HG02588 (cell line): ENCODE results near the gene EPHB2.

Experiments used
- ATAC-seq: cut with Tn5 transposase; IDR thresholded peaks from one replicate; pipeline ENCODE4 v1.9.1; 2021; ENCODE audit warnings: mild to moderate bottlenecking, moderate library complexity; ENCODE audit not compliant: unreplicated experiment

EPHB2 gene

GRCh38 chr1:22907528-22907927 is 196.9 kb downstream of the EPHB2 start:
- ATAC-seq: no peak

- ATAC-seq: no peak
Observed at GRCh38 chr1:22908880-22909426, 198.3 kb downstream of the EPHB2 start.

DNA sequence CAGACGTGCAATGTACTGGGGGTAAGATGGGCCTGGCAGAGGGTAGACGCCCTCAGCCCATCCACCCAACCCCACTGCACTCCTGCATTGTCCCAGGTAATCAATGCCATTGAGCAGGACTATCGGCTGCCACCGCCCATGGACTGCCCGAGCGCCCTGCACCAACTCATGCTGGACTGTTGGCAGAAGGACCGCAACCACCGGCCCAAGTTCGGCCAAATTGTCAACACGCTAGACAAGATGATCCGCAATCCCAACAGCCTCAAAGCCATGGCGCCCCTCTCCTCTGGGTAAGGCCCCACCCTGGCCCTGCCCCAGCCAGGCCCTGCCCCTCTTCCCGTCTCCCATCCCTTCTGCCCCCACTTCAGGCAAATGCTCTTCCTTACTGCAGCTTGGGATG is 199.6 kb downstream of the EPHB2 start:
- no peak for ATAC-seq

GRCh38 chr1:22910986-22911651 is 200.5 kb downstream of the EPHB2 start:
- ATAC-seq: no peak

- ATAC-seq: no peak
Observed at GRCh38 chr1:22912311-22912710, 201.7 kb downstream of the EPHB2 start.

GRCh38 chr1:22913421-22914141 is 202.9 kb downstream of the EPHB2 start:
- no peak for ATAC-seq

DNA sequence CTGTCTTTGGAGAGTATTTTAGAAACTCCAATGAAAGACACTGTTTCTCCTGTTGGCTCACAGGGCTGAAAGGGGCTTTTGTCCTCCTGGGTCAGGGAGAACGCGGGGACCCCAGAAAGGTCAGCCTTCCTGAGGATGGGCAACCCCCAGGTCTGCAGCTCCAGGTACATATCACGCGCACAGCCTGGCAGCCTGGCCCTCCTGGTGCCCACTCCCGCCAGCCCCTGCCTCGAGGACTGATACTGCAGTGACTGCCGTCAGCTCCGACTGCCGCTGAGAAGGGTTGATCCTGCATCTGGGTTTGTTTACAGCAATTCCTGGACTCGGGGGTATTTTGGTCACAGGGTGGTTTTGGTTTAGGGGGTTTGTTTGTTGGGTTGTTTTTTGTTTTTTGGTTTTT is 203.5 kb downstream of the EPHB2 start:
- ATAC-seq: no peak

GRCh38 chr1:22914633-22915217 is 204.1 kb downstream of the EPHB2 start:
- ATAC-seq: no peak

DNA sequence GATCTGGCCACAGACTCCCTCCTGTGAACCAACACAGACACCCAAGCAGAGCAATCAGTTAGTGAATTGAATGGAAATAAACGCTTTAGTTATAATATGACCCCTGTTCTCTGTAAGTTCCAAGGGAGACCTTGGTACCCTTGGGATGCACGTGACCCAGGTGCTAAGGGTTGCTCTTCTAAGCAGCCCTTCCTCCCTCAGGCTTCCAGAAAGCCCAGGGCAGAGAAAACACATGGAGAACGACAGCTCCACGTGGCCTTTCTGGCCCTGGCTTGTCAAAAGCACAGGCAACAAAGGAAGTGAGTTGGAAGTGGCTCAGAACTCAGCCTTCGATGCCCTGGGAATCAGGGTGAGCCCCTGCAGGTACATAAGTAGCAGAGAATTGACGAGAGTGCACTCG is 204.6 kb downstream of the EPHB2 start:
- ATAC-seq: no peak

GRCh38 chr1:22915816-22916470 is 205.3 kb downstream of the EPHB2 start:
- ATAC-seq: no peak

DNA sequence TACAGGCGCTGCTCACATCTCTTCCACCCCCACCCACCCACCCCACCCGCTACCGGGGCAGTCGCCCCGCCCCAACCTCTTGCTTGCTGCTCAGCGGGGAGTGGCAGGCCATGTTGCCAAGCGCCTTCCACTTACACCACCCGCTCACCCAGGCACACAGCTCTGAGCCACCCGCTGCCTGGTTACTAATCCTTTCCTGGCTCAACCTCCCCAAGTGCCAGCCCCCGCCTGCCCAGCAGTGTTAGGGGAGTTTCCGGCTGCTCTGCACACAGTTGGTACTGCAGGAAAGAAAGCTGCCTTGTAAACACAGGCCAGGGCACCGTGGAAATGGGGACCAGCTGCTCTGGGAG is 205.8 kb downstream of the EPHB2 start:
- ATAC-seq: no peak

GRCh38 chr1:22917989-22918388 is 207.3 kb downstream of the EPHB2 start:
- no peak for ATAC-seq

- ATAC-seq: no peak
Observed at GRCh38 chr1:22918644-22919043, 208.0 kb downstream of the EPHB2 start.

- ATAC-seq: no peak
Observed at GRCh38 chr1:22919341-22920025, 208.8 kb downstream of the EPHB2 start.

DNA sequence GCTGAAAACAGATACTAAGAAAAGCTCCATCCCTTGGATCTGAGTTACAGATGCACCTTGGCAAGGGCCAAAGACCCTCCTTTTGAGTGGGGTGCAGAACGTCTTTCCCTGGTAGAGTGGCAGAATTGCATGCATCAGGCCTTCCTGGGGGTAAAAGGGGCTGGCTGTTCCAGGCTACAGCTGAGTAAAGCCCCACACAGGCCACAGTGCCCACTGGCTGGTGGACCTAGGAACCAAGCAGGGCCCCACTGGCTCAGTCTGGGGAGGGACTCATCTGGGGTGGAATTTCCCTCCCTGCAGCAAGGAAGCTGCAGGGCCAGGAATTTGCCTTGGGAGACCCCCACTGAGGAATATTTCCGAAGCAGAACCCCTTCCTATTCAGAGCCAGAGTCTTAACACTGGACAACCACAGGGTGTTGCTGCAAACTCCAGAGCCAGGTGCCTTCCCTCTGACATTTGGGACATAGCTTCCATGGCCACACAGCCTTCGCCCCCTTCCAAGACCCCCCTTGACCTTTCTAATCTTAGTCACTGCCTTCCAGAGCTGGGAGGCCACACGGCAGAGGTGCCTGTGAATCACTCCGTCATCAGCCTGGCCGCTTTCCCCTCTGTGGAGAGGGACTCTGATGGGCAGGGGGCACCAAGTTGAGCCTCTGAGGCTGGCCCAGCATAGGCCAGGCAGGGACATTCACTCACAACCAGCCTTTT is 209.5 kb downstream of the EPHB2 start:
- no peak for ATAC-seq

GRCh38 chr1:22920734-22921451 is 210.3 kb downstream of the EPHB2 start:
- no peak for ATAC-seq

GRCh38 chr1:22921452-22922126 is 210.9 kb downstream of the EPHB2 start:
- ATAC-seq: no peak

DNA sequence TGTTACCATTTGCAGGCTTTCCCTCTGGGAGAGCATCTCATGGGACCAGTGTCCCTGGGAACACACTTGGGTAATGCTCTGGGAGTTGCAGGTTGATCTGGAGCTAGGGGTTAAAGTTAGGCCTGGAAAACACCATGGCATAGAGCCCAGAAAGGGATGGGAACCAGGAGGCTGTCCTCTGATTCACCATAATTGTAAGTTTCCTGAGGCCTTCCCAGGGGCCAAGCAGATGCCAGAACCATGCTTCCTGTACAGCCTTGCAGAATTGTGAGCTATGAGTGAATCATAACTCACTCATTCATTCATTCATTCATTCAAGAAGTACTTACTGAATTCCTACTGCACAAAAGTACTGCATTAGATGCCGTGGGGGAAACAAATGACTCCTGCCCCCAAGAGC is 212.0 kb downstream of the EPHB2 start:
- ATAC-seq: no peak

DNA sequence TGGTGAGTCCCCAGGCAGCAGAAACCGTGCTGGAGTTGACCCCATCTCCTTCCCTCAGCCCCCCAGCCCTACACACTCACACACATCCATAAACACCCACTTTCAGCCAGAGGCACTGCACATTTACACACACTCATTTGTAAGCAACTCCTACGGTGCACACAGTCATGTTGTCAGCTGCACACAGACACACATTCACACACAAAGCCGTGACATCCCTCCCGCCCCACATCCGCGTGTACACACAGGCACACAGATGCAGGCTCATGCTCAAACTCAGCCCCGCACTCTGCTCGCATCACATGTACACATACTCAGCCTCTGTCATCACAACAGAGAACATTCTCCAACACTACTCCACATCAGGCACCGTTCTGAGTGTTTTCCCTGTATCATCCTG is 214.5 kb downstream of the EPHB2 start:
- ATAC-seq: no peak
